HG03439 (cell line): ENCODE measurements around the gene MANF.
A peak's percentile ranks its signal among the peaks of the same experiment; 100 is the strongest.
"Not testable (repeated sequence)": the region's sequence is repeated elsewhere in the genome, so short reads cannot be mapped to it uniquely, and the experiment has no call there.

Experiments
- ATAC-seq: cut with Tn5 transposase; IDR thresholded peaks from one replicate; pipeline ENCODE4 v1.9.1; 2021; ENCODE audit warnings: mild to moderate bottlenecking, moderate library complexity; ENCODE audit not compliant: unreplicated experiment

Gene MANF

DNA sequence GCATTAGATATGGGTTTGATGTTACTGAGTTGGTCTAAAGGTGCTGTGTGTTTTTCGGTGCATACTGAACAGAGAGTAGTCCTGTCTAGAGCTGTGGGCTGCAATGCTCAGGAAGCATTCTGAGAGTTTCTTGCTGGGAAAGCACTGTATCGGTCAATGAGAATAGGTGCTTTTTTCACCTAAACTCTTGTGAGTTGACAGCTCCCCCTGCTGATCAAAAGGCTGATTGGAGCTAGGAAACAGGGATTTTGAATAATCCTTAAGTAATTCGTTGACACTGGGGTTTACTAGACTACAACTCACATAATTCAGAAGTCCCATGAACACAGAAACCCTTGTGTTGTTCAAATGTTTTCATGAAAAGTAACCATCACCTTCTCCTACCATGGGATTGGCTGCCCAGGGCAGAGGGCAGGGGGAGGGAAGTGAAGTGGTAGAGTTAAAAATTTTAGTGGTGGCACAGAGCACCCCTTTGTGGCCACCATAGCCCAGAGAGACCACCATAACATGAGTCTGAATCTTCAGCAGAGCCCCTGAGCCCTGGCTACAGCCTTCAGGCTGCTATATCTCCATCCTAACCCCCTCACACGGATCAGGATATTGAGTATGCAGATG, 13.0 kb upstream of the MANF start:
- ATAC-seq, result no peak

- no peak for ATAC-seq
Measured at GRCh38 chr3:51373658-51374421, 11.3 kb upstream of the MANF start.

GRCh38 chr3:51374456-51374855, 10.6 kb upstream of the MANF start:
- ATAC-seq, result no peak

GRCh38 chr3:51375136-51375535, 10.0 kb upstream of the MANF start:
- ATAC-seq, result no peak

DNA sequence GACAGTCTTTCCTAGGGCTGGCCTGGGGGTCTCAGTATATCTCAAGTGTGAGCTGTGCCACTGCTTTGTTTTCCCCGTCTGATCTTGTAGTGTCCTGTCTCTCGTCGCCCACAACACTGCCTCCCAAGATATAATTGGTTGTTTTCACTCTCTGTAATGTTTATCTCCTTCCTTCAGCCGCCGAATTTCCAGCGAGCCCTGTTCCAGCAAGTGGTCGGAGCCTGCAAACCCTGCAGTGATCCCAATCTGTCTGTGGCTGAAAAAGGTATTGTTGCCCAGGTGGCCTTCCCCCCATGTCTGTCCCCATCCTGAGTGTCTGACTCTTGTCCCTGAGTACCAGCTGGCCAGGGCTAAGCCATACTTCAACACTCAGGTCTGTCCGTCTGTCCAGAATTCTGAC, 9.5 kb upstream of the MANF start:
- no peak for ATAC-seq

GRCh38 chr3:51378065-51378464, 7.0 kb upstream of the MANF start:
- ATAC-seq, result no peak

GRCh38 chr3:51378726-51379125, 6.4 kb upstream of the MANF start:
- no peak for ATAC-seq

GRCh38 chr3:51379301-51379700, 5.8 kb upstream of the MANF start:
- ATAC-seq, result no peak

- no peak for ATAC-seq
Measured at GRCh38 chr3:51379746-51380455, 5.2 kb upstream of the MANF start.

DNA sequence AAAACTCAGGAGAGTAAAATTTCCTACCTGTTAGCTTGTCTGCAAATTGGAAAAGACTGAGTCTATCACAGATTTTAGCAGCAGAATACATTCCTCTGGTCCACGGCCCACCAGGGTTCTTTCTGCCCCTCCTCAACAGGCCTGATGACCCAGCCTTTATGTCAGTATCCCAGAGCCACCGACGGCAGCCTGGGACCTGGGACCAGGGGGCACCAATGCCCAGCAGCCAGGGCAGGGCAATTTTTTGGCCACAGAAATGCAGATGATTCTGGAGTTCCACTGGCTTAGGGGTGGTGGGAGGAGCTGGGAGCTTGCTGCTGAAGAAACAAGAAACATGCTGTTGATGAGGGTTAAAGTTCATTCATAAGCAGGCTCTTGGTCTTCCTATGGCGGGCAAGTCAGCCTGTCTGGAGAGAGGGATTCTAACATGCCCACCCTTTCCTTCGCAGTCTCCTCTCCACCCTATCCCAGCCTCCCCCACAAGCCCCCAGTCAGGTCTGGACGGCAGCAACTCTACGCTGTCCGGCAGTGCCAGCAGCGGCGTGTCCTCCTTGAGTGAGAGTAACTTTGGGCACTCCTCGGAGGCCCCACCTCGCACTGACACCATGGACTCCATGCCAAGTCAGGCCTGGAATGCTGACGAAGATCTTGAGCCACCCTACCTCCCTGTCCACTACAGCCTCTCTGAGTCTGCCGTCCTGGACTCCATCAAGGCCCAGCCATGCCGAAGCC, 4.3 kb upstream of the MANF start:
- no peak for ATAC-seq

DNA sequence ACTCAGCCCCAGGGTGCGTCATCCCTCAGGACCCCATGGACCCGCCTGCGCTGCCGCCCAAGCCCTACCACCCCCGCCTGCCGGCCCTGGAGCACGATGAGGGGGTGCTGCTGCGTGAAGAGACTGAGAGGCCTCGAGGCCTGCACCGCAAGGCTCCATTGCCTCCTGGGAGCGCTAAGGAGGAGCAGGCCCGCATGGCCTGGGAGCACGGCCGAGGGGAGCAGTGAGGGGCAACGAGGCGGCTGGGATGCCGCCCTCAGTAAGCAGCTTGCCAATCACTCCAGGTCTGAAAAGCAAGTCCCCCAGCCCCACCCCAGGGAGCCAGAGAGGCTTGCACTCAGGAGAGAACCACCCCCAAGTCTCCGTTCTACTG, 3.8 kb upstream of the MANF start:
- ATAC-seq, result no peak

- no peak for ATAC-seq
Measured at GRCh38 chr3:51382076-51382745, 2.9 kb upstream of the MANF start.

- ATAC-seq, result no peak
Measured at GRCh38 chr3:51382947-51383578, 2.0 kb upstream of the MANF start.

- peak; percentile 18 for ATAC-seq
Measured at GRCh38 chr3:51384055-51384725, 901 bp upstream of the MANF start.

DNA sequence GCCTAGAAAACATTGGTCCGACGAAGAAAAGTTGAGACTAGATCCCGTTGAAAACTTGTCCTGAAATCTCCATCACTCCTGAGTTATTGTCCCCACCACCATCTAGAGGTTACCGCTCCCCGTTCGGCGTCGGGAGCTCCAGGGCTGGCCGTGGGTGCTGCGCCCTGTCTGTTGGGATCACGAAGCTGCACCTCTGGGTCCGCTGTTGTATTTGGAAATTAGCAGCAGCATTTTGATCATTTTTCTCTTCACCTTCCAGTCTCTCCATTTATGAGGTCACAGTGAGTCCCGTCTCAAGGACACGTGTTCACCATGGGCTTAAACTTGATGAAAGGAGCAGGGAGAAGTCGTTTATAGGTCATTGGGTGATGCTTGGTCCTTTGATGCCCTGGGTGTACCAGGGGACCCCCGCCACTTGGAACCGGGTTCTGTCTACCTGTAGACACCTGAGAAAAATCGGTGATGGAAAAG, 565 bp downstream of the MANF start:
- no peak for ATAC-seq

- no peak for ATAC-seq
Measured at GRCh38 chr3:51386159-51386851, 1.2 kb downstream of the MANF start.

- ATAC-seq, result no peak
Measured at GRCh38 chr3:51386852-51387229, 1.8 kb downstream of the MANF start.

GRCh38 chr3:51387281-51387680, 2.2 kb downstream of the MANF start:
- ATAC-seq, result not testable (repeated sequence)
